Measurements from ENCODE around the gene BAK1.

Gene BAK1

DNA sequence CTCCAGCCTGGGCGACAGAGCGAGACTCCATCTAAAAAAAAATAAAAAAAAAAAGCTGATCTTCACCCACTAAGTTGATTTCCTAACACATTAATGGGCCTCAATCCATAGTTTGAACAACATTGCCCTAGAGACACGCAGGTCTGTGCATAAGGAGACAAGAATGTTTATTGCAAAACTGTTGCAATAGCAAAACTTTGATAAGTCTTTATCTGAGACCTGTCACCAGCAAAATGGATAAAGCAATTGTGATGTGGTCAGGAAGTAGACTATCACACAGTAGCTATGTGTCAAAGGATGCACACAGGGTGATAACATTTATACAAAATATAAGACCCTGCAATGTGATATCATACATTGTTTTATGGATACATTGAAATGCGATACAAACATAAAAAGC is 36.8 kb upstream of the BAK1 start:
- H3K27me3 Mint-ChIP-seq (ENCODE audit: low read depth, poor library complexity): peaks cover 54% of the 10 kb centered on the region
- no peak overlapping the region for H3K27ac Mint-ChIP-seq
- no peak overlapping the region for H3K4me3 Mint-ChIP-seq
- TF ChIP-seq, protein P1, sequence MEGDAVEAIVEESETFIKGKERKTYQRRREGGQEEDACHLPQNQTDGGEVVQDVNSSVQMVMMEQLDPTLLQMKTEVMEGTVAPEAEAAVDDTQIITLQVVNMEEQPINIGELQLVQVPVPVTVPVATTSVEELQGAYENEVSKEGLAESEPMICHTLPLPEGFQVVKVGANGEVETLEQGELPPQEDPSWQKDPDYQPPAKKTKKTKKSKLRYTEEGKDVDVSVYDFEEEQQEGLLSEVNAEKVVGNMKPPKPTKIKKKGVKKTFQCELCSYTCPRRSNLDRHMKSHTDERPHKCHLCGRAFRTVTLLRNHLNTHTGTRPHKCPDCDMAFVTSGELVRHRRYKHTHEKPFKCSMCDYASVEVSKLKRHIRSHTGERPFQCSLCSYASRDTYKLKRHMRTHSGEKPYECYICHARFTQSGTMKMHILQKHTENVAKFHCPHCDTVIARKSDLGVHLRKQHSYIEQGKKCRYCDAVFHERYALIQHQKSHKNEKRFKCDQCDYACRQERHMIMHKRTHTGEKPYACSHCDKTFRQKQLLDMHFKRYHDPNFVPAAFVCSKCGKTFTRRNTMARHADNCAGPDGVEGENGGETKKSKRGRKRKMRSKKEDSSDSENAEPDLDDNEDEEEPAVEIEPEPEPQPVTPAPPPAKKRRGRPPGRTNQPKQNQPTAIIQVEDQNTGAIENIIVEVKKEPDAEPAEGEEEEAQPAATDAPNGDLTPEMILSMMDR (IDR thresholded peaks at IDR 0.05): no peak
- H3K9me3 Mint-ChIP-seq: peaks cover 5% of the 10 kb centered on the region
- no peaks in the 10 kb centered on the region for H3K36me3 Mint-ChIP-seq (ENCODE audit: low read depth)
- no peak for DNase-seq
- H3K4me1 Mint-ChIP-seq: peaks cover 17% of the 10 kb centered on the region

DNA sequence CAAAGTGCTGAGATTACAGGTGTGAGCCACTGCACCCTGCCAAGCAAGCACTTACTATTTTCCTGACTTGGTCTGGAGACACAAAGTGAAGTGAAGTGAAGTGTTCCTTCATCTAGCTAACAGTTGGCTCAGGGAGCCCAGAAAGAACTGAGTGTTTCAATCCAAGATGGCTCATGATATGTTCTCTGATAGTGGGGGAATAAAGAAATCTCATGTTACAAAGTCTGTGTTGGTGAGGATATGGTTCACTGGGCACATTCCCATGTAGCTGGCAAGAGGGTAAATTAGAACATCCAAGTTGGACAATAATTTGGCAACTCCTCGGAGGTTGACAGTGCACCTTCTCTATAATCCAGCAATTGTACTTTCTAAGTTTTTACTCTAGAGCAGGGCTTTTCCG is 36.0 kb upstream of the BAK1 start:
- Mint-ChIP-seq H3K4me3 (no peak overlapping the region), H3K4me1 (peaks cover 23% of the 10 kb centered on the region), H3K27ac (no peak overlapping the region), H3K9me3 (peaks cover 5% of the 10 kb centered on the region), H3K27me3 (ENCODE audit: low read depth, poor library complexity) (peaks cover 47% of the 10 kb centered on the region), H3K36me3 (ENCODE audit: low read depth) (no peaks in the 10 kb centered on the region)
- no peak for DNase-seq
- TF ChIP-seq, protein P1 (IDR thresholded peaks at IDR 0.05): no peak

DNA sequence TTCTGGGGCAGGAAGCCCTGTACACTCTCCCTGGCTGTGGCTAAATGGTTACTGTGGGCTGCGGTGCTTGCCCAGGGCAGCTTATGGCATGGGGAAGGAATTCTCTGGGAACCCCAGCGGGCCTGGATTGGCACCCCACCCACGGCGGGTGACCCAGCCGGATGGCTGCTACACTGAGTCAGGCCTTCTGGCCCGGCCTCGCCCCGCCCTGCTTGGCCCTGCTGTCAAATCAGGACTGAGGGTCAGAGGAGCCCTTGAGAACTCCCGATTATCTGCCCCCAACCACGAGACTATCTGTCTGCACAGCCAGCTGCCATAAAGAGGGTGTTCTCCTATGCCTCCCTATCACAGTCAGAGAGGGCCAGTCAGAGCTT is 33.7 kb upstream of the BAK1 start:
- DNase-seq: no peak
- TF ChIP-seq, protein P1 (IDR thresholded peaks at IDR 0.05): no peak
- Mint-ChIP-seq H3K27me3 (ENCODE audit: low read depth, poor library complexity) (peaks cover 27% of the 10 kb centered on the region), H3K4me1 (peaks cover 36% of the 10 kb centered on the region), H3K27ac (no peak overlapping the region), H3K4me3 (no peak overlapping the region), H3K36me3 (ENCODE audit: low read depth) (no peaks in the 10 kb centered on the region), H3K9me3 (peaks cover 5% of the 10 kb centered on the region)

DNA sequence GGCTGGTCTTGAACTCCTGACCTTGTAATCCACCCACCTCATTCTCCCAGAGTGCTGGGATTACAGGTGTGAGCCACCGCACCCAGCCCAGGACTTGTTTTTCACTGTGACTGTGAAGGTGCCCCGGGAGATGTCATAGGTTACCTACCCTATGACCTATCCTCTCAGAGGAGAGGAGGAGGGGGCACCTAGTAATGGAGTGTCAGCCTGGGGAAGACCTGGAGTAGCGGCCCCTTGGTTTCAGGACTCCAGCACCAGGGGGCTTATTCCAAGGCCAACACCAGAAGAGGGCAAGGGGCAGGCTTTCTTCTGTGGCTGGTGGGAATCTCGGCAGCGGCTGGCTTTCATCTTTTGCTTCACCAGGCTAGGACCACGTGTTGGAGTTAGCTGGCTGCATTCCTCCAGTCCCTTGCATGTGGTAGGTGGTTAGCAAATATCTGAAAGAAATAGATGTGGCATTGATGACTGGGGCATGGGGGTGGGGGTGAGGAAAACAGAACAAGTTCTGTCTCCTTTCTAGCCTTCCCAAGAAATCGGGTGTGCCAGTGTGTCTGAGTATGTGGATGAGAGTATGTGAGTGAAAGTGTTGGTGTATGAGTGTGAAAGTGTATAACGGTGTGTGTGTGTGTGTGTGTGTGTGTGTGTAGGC is 33.2 kb upstream of the BAK1 start:
- no peaks in the 10 kb centered on the region for H3K36me3 Mint-ChIP-seq (ENCODE audit: low read depth)
- H3K4me3 Mint-ChIP-seq: no peak overlapping the region
- no peak for DNase-seq
- TF ChIP-seq, protein P1 (IDR thresholded peaks at IDR 0.05): no peak
- H3K27me3 Mint-ChIP-seq (ENCODE audit: low read depth, poor library complexity): peaks cover 26% of the 10 kb centered on the region
- H3K4me1 Mint-ChIP-seq: peaks cover 38% of the 10 kb centered on the region
- peak overlapping the region; percentile 1 for H3K27ac Mint-ChIP-seq
- H3K9me3 Mint-ChIP-seq: peaks cover 5% of the 10 kb centered on the region

DNA sequence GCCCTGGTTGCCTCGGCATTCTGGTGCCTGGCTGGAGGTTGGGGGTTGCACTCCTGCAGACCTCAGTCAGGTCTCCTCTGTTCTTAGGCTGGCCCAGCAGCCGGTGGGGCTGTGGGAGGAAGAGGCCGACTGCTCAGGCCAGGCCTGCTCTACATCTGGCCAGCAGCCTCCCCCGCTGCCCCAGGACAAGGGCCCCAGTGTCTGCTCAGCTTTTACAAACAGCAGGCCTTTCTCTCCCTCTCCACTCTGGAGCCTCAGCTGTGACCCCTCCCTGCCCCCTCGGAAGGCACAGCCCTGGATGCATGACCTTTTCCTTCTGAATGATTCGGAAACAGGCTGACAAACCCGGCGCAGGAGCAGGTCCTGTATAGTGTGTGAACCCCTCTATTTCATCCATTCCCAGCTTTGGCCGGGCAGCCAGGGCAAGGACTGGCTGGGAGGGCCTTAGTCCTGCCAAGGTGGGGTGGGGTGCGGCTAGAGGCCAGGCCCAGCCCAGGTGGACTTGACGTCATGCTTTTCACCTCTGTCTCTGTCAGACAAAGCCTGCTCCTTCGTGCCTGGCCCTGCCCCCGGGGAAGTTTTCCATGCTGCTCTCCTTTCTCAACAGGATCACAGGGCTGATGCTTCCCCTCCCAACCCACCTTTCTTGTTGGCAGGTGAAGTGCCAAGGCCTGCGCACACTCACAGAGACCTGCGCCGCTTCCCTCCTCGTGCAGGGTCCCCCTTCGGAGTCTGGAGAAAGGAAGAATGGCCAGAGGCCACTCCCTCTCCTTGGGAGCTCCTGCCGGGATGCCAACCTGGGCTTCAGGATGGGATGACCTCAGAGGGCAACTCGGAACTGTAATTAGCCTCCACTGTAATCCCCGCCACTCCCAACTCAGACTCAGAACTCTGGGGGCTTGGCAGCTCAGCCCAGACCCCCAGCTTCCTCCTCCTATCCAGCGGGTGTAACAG is 31.0 kb upstream of the BAK1 start:
- peaks cover 5% of the 10 kb centered on the region for H3K9me3 Mint-ChIP-seq
- H3K4me1 Mint-ChIP-seq: peaks cover 38% of the 10 kb centered on the region
- peak overlapping the region; percentile 92 for H3K27ac Mint-ChIP-seq
- TF ChIP-seq, protein P1 (IDR thresholded peaks at IDR 0.05): no peak
- no peaks in the 10 kb centered on the region for H3K36me3 Mint-ChIP-seq (ENCODE audit: low read depth)
- peak overlapping the region; percentile 44 for H3K4me3 Mint-ChIP-seq
- H3K27me3 Mint-ChIP-seq (ENCODE audit: low read depth, poor library complexity): peaks cover 27% of the 10 kb centered on the region
- peak; percentile 44 for DNase-seq
